Measurements from ENCODE around the gene ZBTB12. TPM values are rescaled to one million over a fixed set of nuclear protein-coding genes. Genes with fewer than 3 reads are reported as not detected.

ZBTB12 gene
- total and polyA plus RNA-seq, 9 of the 15 experiments (the other 6 are each of a cell fraction or from before 2014, with no cell fraction given) = 0.03 to 12.4 (median 5.8) TPM; not detected in 1

- 7% methylated on average over 5 of the region's 5 CpGs for WGBS (ENCODE audit: insufficient coverage, low coverage, missing lambda C conversion rate)
- intact Hi-C loops (cut with micrococcal nuclease) (no loop called here), in situ Hi-C loops (cut with MboI) (no loop called here)
- H3K9me3 ChIP-seq (replicated peaks; ENCODE audit: control insufficient read depth, insufficient read depth, low read depth, low read length) = peaks cover 7% of the 10 kb centered on the region
- H3K9me1 ChIP-seq (ENCODE audit: control insufficient read depth, insufficient read depth, low read length) = no peaks in the 10 kb centered on the region
- ChIA-PET CTCF (ENCODE audit: low intra/inter-chr PET ratio) (interaction anchor here (0.6 to 1.2 kb wide), 5 partner anchors 127 to 377 kb away, joined by 3 read pairs; partner anchors contain the start of genes ATP6V1G2, LY6G5C and VARS1), POLR2A (interaction anchor here (0.5 to 1.3 kb wide), 8 partner anchors 13 to 256 kb away, joined by 3 to 5 read pairs (median 3); no protein-coding TSS in a partner anchor)
- no peaks in the 10 kb centered on the region for H3K27me3 ChIP-seq (ENCODE audit: control insufficient read depth in 2 of 2, insufficient read depth in 2 of 2, low read length in 2 of 2)
- BruUV-seq (replicated peaks) = no TSS peak
- peak overlapping the region; percentile 26; the same call in 1 of the 2 replicates for H2AFZ ChIP-seq (ENCODE audit: low read depth, low read length)
- DNase-seq (ENCODE audit: extremely low read depth in 1 of 4, low spot score in 3 of 4) (peak in 1 of 4 experiments; percentile 65), FAIRE-seq (peak; percentile 63), ATAC-seq (peak; percentile 73)
- no peaks in the 10 kb centered on the region for H3K79me2 ChIP-seq (ENCODE audit: control insufficient read depth, insufficient read depth, low read length)
- H3K4me2 ChIP-seq (ENCODE audit: insufficient read depth, low read length) = no peak overlapping the region
- peaks cover 5 to 8% of the 10 kb centered on the region in 2 experiments; a peak in 4 of 5 replicates for H3K4me1 ChIP-seq (replicated peaks in 1 of 2; ENCODE audit: control insufficient read depth in 2 of 2, insufficient read depth in 2 of 2, low read length in 2 of 2)
- H3K36me3 ChIP-seq (ENCODE audit: control insufficient read depth, insufficient read depth, low read length) = no peaks in the 10 kb centered on the region
- no peaks in the 10 kb centered on the region for H4K20me1 ChIP-seq (replicated peaks; ENCODE audit: control insufficient read depth, insufficient read depth, low read length)
- H3K9ac ChIP-seq (ENCODE audit: insufficient read depth in 1 of 2, low read depth in 2 of 2, low read length in 2 of 2) = no peak overlapping the region
- no peak overlapping the region for H3K4me3 ChIP-seq
- no peak overlapping the region for H3K27ac ChIP-seq (ENCODE audit: extremely low read depth, low read depth, low read length)
- TF ChIP-seq TCF3 (CRISPR knock-in tag; IDR thresholded peaks at IDR 0.05) (no peak), HNRNPUL1 (IDR thresholded peaks at IDR 0.05; ENCODE audit: low read length) (no peak), RAD21 (CRISPR knock-in tag; conservative IDR thresholded peaks at IDR 0.05 in 1 of 2, IDR thresholded peaks at IDR 0.05 in 1 of 2) (peak; percentile 57 to 69), VEZF1 (CRISPR knock-in tag; IDR thresholded peaks at IDR 0.05) (peak; percentile 25; the same call in 1 of the 2 replicates), CHD4 (IDR thresholded peaks at IDR 0.05; ENCODE audit: insufficient read depth, insufficient replicate concordance, low read depth, low read length, poor library complexity, severe bottlenecking) (no peak), REST (IDR thresholded peaks at IDR 0.05; ENCODE audit: borderline replicate concordance) (peak; percentile 62), REST (CRISPR knock-in tag; IDR thresholded peaks at IDR 0.05; ENCODE audit: low read depth) (no peak), KAT8 (IDR thresholded peaks at IDR 0.05; ENCODE audit: low read depth) (no peak), MLLT1 (IDR thresholded peaks at IDR 0.05) (peak in 1 of 2 experiments; percentile 88; a peak in 2 of 4 replicates)
Measured at GRCh38 chr6:31922942-31923341, 21.1 kb upstream of the ZBTB12 start.
